ENCODE measurements around the gene CREB3L2.
"Not testable (repeated sequence)": the region's sequence is repeated elsewhere in the genome, so short reads cannot be mapped to it uniquely, and the experiment has no call there.

CREB3L2 gene

DNA sequence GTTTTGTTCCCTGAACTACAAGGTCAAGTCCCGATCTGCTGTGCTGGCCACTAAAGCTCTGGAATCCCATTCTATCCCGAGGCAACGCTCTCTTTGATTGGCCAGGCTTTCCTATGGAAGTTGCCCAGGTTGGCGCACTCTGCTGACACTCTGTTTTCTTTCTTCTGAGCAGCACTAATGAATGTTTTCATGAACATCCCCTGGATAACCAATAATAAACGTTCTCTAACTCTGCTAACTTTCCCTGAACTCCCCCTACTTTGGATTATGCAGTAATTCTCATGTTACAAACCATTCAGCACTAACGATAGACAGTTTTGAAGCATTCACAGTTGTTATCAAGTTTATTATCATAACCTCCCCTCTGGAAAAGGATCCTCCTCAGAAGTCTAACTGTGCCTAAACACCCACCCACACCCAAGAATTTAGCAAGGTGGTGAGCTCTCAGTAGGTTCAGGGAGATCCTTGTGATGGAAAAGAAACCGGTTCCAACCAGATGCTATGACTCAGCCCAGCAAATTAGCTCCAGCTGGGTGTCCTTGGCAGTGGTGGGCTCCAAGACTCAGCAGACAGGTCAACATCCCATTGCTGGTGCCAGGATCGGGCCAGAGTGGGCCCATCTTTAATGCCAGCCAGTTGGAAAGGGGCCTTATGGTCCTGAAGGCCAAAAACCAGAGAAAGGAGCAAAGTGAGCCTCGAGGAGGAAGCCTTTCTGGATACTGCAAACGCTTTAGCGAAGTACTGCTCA lies 68.4 kb downstream of the CREB3L2 start:
- peak; percentile 47 for DNase-seq (ENCODE audit: low read depth)

DNA sequence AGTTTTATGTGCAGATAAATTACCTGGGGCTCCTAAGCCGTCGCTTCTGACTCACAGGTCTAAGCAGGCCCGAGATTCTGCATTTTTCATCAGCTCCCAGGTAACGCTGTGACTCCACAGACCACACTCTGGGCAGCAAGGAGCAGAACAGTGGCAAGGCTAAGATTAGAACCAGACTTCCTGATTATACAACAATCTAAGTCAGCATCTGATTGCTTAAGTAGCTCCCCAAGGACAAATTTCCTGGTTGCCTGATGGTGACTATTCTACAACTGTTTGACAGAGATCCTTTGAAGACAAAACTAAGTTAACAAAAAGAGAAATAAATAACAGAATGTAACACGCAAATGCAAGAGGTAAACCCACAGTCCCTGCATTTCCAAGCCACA lies 69.0 kb downstream of the CREB3L2 start:
- DNase-seq (ENCODE audit: low read depth) = peak; percentile 77

- DNase-seq (ENCODE audit: low read depth) = no peak
Observed at GRCh38 chr7:137931823-137932222, 70.1 kb downstream of the CREB3L2 start.

GRCh38 chr7:137930581-137930980 lies 71.3 kb downstream of the CREB3L2 start:
- DNase-seq (ENCODE audit: low read depth) = peak; percentile 93

- DNase-seq (ENCODE audit: low read depth) = no peak
Observed at GRCh38 chr7:137928626-137929025, 73.3 kb downstream of the CREB3L2 start.

GRCh38 chr7:137927386-137927785 lies 74.5 kb downstream of the CREB3L2 start:
- no peak for DNase-seq (ENCODE audit: low read depth)

DNA sequence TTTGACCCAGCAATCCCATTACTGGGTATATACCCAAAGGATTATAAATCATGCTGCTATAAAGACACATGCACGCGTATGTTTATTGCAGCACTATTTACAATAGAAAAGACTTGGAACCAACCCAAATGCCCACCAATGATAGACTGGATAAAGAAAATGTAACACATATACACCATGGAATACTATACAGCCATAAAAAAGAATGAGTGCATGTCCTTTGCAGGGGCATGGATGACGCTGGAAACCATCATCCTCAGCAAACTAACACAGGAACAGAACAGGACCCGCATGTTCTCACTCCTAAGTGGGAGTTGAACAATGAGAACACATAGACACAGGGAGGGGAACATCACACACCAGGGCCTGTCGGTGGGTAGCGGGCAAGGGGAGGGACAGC lies 75.7 kb downstream of the CREB3L2 start:
- DNase-seq (ENCODE audit: low read depth) = not testable (repeated sequence)

- no peak for DNase-seq (ENCODE audit: low read depth)
Observed at GRCh38 chr7:137925754-137926153, 76.1 kb downstream of the CREB3L2 start.

- no peak for DNase-seq (ENCODE audit: low read depth)
Observed at GRCh38 chr7:137925091-137925490, 76.8 kb downstream of the CREB3L2 start.

DNA sequence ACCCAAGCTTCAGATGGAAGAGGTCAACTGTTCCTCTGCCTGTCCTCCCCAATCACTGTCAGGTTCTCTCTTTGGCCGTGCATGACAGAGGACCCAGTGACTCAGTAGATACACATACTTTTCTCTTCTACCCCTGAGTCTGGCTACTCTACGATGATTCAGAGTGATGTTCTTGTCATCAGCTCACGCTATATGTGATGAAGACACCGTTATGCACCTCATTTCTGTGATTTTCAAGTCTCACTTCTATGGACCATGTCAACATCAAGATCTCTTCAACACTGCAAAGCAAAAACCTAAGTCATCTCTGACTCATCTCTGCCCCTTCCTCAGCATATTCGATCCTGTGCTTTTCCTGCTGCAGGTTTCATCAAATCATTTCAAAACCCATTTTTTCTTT lies 78.5 kb downstream of the CREB3L2 start:
- DNase-seq (ENCODE audit: low read depth) = peak; percentile 59

- DNase-seq (ENCODE audit: low read depth) = peak; percentile 74
Observed at GRCh38 chr7:137920637-137921399, 81.1 kb downstream of the CREB3L2 start.

GRCh38 chr7:137919987-137920386 lies 81.9 kb downstream of the CREB3L2 start:
- no peak for DNase-seq (ENCODE audit: low read depth)

- DNase-seq (ENCODE audit: low read depth) = no peak
Observed at GRCh38 chr7:137916980-137917645, 84.8 kb downstream of the CREB3L2 start.

DNA sequence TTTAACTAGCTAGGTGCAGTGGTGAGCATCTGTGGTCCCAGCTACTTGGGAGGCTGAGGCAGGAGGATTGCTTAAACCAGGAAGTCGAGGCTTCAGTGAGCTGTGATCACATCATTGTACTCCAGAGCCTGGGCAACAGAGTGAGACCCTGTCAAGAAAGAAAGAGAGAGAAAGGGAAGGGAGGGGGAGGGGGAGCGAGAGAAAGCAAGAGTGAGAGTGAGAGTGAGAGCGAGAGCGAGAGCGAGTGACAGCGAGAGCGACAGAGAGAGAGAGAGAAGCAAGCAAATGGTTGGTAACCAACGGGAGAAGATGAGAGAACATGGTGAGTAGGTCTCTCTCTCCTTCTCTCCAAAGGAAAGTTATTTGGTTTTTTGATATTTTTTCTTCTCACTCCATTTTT lies 85.3 kb downstream of the CREB3L2 start:
- no peak for DNase-seq (ENCODE audit: low read depth)

GRCh38 chr7:137915266-137915665 lies 86.6 kb downstream of the CREB3L2 start:
- DNase-seq (ENCODE audit: low read depth) = no peak

GRCh38 chr7:137913985-137914384 lies 87.9 kb downstream of the CREB3L2 start:
- DNase-seq (ENCODE audit: low read depth) = no peak

GRCh38 chr7:137909042-137909441 lies 92.8 kb downstream of the CREB3L2 start:
- DNase-seq (ENCODE audit: low read depth) = peak; percentile 69

- DNase-seq (ENCODE audit: low read depth) = no peak
Observed at GRCh38 chr7:137908106-137908505, 93.8 kb downstream of the CREB3L2 start.

GRCh38 chr7:137906636-137907035 lies 95.2 kb downstream of the CREB3L2 start:
- DNase-seq (ENCODE audit: low read depth) = not testable (repeated sequence)

DNA sequence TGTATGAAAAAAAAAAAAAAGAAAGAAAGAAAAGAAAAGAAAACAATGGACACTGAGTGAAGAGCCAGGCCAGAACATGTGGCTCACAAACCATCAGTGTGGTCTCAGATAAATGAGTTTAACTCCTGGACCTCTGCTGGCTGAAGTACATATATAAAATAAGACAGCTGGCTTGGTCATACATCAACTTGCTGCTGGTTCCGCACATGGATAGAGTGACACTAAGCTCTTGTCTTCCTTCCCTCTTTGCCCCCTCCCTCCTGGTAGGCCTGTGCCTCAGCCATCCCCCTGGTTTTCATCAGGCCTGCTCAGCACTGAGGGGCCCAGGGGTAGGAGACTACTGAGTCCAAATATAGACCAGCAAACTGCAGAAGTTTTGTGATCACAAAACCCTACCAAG lies 97.1 kb downstream of the CREB3L2 start:
- DNase-seq (ENCODE audit: low read depth) = no peak

DNA sequence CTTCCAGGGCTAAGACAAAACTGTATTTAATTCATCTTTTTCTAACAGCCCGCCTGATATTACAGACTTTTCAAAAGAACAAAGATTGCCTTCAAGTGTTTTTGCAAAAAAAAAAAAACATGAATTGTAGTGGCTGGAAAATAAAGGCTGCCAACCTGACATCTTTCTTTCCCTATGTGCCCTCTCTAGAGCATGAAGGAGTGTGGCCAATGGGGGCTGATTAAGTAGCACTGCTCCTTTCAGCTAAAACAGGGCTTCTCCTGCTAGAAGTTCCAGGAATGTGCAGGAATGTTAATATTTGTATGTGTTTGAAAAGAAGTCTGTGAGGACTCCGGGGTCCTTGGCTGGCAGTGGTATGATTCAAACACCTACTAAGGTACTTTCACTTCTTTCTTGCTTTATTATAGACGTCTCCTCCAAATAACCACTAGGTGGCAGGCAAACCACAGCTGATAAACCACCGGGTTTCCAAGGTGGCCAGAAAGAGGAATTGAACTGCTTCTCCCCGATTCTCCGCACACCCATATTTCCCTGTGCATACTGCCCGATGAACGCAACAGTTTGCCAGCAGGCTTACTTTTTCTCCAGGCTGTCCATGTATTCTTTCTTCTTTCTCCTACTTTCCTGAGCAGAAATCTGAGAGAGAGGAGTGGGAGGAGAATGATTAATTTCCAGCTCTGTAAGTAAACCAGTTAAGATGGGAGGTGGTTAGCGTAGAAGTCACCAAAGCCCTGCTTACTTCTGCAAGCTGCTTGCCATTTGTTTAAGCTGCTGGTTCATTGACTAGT lies 98.3 kb downstream of the CREB3L2 start:
- DNase-seq (ENCODE audit: low read depth) = peak; percentile 74

- DNase-seq (ENCODE audit: low read depth) = no peak
Observed at GRCh38 chr7:137900137-137900536, 101.7 kb downstream of the CREB3L2 start.
